Measurements from ENCODE around the gene IFT57. TPM values are rescaled to one million over a fixed set of nuclear protein-coding genes. Genes with fewer than 3 reads are reported as not detected.
A peak's percentile ranks its signal among the peaks of the same experiment; 100 is the strongest.

IFT57 gene
- total RNA-seq, 1 donor from 2014 or later, result 17.9 TPM

DNA sequence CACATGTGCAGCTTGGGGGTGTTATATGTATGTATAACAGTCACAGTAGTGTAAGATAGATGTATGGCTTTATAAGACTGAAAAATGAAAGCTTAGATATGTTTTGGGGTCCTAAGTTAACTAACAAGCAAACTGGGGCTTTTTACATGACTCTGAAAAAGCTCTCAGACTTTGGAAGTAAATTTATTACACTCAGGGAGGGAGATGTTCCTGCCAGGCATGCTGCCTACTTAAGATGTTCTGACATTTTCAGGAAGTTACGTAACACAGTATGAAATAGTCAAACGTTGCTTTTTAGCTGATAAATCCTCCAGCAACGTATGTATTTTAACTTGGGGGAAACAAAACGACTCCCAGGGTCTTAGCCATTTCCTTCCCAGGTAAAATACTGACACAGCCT, 1.7 kb upstream of the IFT57 start:
- Histone ChIP-seq H3K36me3 (ENCODE audit: control insufficient read depth, insufficient read depth, low read length) (no peaks in the 10 kb centered on the region), H3K27me3 (ENCODE audit: control insufficient read depth, insufficient read depth, low read length) (no peaks in the 10 kb centered on the region), H3K4me3 (ENCODE audit: low read depth, low read length) (no peak overlapping the region)
- TF ChIP-seq, protein P1, sequence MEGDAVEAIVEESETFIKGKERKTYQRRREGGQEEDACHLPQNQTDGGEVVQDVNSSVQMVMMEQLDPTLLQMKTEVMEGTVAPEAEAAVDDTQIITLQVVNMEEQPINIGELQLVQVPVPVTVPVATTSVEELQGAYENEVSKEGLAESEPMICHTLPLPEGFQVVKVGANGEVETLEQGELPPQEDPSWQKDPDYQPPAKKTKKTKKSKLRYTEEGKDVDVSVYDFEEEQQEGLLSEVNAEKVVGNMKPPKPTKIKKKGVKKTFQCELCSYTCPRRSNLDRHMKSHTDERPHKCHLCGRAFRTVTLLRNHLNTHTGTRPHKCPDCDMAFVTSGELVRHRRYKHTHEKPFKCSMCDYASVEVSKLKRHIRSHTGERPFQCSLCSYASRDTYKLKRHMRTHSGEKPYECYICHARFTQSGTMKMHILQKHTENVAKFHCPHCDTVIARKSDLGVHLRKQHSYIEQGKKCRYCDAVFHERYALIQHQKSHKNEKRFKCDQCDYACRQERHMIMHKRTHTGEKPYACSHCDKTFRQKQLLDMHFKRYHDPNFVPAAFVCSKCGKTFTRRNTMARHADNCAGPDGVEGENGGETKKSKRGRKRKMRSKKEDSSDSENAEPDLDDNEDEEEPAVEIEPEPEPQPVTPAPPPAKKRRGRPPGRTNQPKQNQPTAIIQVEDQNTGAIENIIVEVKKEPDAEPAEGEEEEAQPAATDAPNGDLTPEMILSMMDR (IDR thresholded peaks at IDR 0.05; ENCODE audit: insufficient read depth, low read length, poor library complexity, severe bottlenecking), result no peak
- no peak for DNase-seq (ENCODE audit: low read depth)

DNA sequence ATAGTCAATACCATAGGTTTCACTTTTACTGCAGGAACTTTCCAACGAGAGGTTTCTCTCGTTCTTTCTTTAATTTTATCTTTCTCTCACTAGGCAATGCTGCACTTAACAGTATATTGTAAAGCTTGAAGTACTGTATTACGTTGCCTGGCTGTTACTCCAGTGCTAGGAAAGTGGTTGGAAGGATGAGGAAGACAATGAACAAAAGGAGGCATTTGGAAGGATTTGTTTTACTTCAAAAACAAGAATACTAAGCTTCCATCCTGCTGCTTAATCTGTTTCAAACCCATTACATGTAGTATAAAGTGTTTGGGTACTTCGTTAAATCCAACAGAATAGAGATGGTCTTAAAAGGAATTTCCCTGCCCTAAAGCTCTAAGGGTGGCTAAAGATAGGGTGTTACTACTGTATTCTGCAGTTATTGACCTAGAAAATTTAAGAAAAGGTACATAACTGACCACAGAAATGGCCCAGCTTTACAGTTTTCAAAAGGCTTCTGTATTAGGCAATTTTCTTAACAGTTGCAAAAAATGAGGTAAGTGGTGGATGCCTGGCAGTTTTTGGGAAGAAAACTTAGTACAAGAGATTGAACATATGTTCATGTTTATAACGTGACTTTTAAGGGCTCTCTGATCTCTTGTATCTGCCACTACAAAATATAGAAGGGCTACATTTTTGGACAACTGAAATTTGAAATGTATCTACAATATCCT, 785 bp upstream of the IFT57 start:
- Histone ChIP-seq H3K36me3 (ENCODE audit: control insufficient read depth, insufficient read depth, low read length) (no peaks in the 10 kb centered on the region), H3K4me3 (ENCODE audit: low read depth, low read length) (peak overlapping the region; percentile 70), H3K27me3 (ENCODE audit: control insufficient read depth, insufficient read depth, low read length) (no peaks in the 10 kb centered on the region)
- TF ChIP-seq, protein P1 (IDR thresholded peaks at IDR 0.05; ENCODE audit: insufficient read depth, low read length, poor library complexity, severe bottlenecking), result no peak
- DNase-seq (ENCODE audit: low read depth), result no peak

- no peaks in the 10 kb centered on the region for H3K27me3 ChIP-seq (ENCODE audit: control insufficient read depth, insufficient read depth, low read length)
- H3K4me3 ChIP-seq (ENCODE audit: low read depth, low read length), result peak overlapping the region; percentile 70
- H3K36me3 ChIP-seq (ENCODE audit: control insufficient read depth, insufficient read depth, low read length), result no peaks in the 10 kb centered on the region
- no peak for DNase-seq (ENCODE audit: low read depth)
- TF ChIP-seq, protein P1 (IDR thresholded peaks at IDR 0.05; ENCODE audit: insufficient read depth, low read length, poor library complexity, severe bottlenecking), result no peak
Observed at GRCh38 chr3:108221393-108221792, 831 bp downstream of the IFT57 start.

GRCh38 chr3:108219336-108219735, 2.9 kb downstream of the IFT57 start:
- no peak overlapping the region for H3K4me3 ChIP-seq (ENCODE audit: low read depth, low read length)
- TF ChIP-seq, protein P1 (IDR thresholded peaks at IDR 0.05; ENCODE audit: insufficient read depth, low read length, poor library complexity, severe bottlenecking), result no peak
- H3K27me3 ChIP-seq (ENCODE audit: control insufficient read depth, insufficient read depth, low read length), result no peaks in the 10 kb centered on the region
- DNase-seq (ENCODE audit: low read depth), result no peak
- H3K36me3 ChIP-seq (ENCODE audit: control insufficient read depth, insufficient read depth, low read length), result no peaks in the 10 kb centered on the region

DNA sequence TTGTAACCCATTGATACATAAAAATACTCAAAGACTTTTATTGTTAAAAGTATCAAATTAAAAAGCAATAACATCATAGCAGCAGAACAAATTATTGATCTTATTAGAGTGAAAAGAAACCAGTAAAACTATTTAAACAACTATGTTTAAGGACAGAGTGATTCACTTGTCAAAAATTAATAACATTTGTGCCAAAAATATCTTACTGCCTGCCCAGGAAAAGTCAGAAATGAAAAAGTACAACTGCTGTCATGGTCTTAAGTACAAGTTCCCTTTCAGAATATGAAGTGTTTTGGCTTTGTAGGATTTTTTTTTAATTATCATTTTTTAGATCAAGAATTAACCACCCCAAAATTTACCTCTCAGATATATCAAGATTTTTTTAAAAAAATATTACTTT, 3.4 kb downstream of the IFT57 start:
- no peak overlapping the region for H3K4me3 ChIP-seq (ENCODE audit: low read depth, low read length)
- DNase-seq (ENCODE audit: low read depth), result no peak
- TF ChIP-seq, protein P1 (IDR thresholded peaks at IDR 0.05; ENCODE audit: insufficient read depth, low read length, poor library complexity, severe bottlenecking), result no peak

GRCh38 chr3:108215871-108216270, 6.4 kb downstream of the IFT57 start:
- no peak for DNase-seq (ENCODE audit: low read depth)
- Histone ChIP-seq H3K27me3 (ENCODE audit: control insufficient read depth, insufficient read depth, low read length) (no peaks in the 10 kb centered on the region), H3K4me3 (ENCODE audit: low read depth, low read length) (no peak overlapping the region), H3K36me3 (ENCODE audit: control insufficient read depth, insufficient read depth, low read length) (peaks cover 1% of the 10 kb centered on the region)
- TF ChIP-seq, protein P1 (IDR thresholded peaks at IDR 0.05; ENCODE audit: insufficient read depth, low read length, poor library complexity, severe bottlenecking), result no peak

More for the DNA sequence above, 3.4 kb downstream of the IFT57 start:
- Histone ChIP-seq H3K27me3 (ENCODE audit: control insufficient read depth, insufficient read depth, low read length) (no peaks in the 10 kb centered on the region), H3K36me3 (ENCODE audit: control insufficient read depth, insufficient read depth, low read length) (no peaks in the 10 kb centered on the region)

Data from kidney epithelial cell (primary cell).